NT2/D1 (cell line): Measurements from ENCODE around the gene ZNF670.
"Not testable (repeated sequence)": the region's sequence is repeated elsewhere in the genome, so short reads cannot be mapped to it uniquely, and the experiment has no call there.

ENCODE experiments used
- DNase-seq: peaks from one replicate; pipeline ENCODE4 v3.0.0-alpha.2; 2011; ENCODE audit warnings: low read depth, low spot score
- H3K27me3 ChIP-seq: 2 replicates; pipeline ENCODE4 v1.6.0; 2011; ENCODE audit warnings: mild to moderate bottlenecking; ENCODE audit not compliant: insufficient read length, insufficient read depth
- H3K36me3 ChIP-seq: 2 replicates; pipeline ENCODE4 v1.6.1; 2011; ENCODE audit warnings: mild to moderate bottlenecking, low read length, mixed read lengths; ENCODE audit not compliant: insufficient read depth, insufficient read length
- H3K4me1 ChIP-seq: 2 replicates; pipeline ENCODE4 v1.5.1; 2011; ENCODE audit not compliant: insufficient read depth, insufficient read length
- H3K4me3 ChIP-seq: 2 replicates; pipeline ENCODE4 v1.5.1; 2011; ENCODE audit warnings: low read depth; ENCODE audit not compliant: insufficient read length
- H3K9ac ChIP-seq: 2 replicates; pipeline ENCODE4 v1.6.0; 2011; ENCODE audit warnings: low read depth; ENCODE audit not compliant: insufficient read length
- H3K9me3 ChIP-seq: 2 replicates; pipeline ENCODE4 v1.5.1; 2011; ENCODE audit warnings: mild to moderate bottlenecking, low read length; ENCODE audit not compliant: insufficient read depth
- SUZ12 ChIP-seq: IDR thresholded peaks from 2 replicates; pipeline ENCODE4 v1.6.1; 2011; ENCODE audit not compliant: insufficient read length, insufficient read depth; ENCODE audit errors: extremely low read depth
- YY1 ChIP-seq: IDR thresholded peaks from 2 replicates; pipeline ENCODE4 v1.6.1; 2011; ENCODE audit not compliant: insufficient read length, insufficient read depth
- ZNF274 ChIP-seq: IDR thresholded peaks from 2 replicates; pipeline ENCODE4 v1.6.1; 2011; ENCODE audit warnings: mild to moderate bottlenecking, low read depth, low read length

ZNF670 gene

GRCh38 chr1:247078258-247079140, at the start of gene ZNF670:
Gene ZNF670, minus strand, starts transcription at chr1:247078811. Its CDS starts 215 bp downstream, at chr1:247078596.
- TF ChIP-seq SUZ12 (no peak), ZNF274 (no peak), YY1 (no peak)

DNA sequence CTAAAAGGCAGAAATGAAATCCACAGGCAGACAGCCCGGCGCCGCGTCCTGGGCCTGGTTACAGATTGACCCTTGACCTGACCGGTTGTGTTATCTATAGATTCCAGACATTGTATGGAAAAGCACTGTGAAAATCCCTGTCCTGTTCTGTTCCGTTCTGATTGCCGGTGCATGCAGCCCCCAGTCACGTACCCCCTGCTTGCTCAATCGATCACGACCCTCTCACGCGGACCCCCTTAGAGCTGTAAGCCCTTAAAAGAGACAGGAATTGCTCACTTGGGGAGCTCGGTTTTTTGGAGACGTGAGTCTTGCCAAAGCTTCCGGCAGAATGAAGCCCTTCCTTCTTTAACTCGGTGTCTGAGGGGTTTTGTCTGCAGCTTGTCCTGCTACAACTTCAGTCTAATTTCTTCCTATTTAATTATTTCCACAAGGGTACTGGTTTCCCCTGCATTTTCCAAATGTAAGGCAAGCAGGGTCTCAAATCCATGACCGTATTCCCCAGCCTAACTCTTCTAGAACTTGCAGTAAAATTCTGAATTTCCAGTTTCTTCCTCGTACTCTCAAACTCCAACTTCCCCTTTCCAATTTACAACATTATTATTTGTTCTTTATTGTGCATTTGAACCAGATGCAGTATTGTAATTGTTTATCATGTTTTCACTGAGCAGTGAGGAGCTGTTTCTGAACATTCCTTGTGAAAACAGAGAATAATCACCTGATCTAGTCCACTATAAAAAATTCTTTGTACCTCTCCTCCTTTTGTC, 49.1 kb upstream of the ZNF670 start:
- peak overlapping the region; percentile 15 for H3K4me3 ChIP-seq
- H3K9me3 ChIP-seq, result peaks cover 31% of the 10 kb centered on the region
- H3K36me3 ChIP-seq, result peaks cover 30% of the 10 kb centered on the region
- not testable (repeated sequence) for H3K4me1 ChIP-seq, H3K27me3 ChIP-seq, DNase-seq
- H3K9ac ChIP-seq, result peak overlapping the region; percentile 24

More at GRCh38 chr1:247078258-247079140, at the start of gene ZNF670:
- peak; percentile 99 for DNase-seq
- Histone ChIP-seq H3K4me1 (no peaks in the 10 kb centered on the region), H3K27me3 (no peaks in the 10 kb centered on the region), H3K4me3 (peak within 1 kb of the TSS; percentile 94), H3K9me3 (peaks cover 28% of the 10 kb centered on the region), H3K9ac (peak within 1 kb of the TSS; percentile 96), H3K36me3 (peaks cover 18% of the 10 kb centered on the region)

DNA sequence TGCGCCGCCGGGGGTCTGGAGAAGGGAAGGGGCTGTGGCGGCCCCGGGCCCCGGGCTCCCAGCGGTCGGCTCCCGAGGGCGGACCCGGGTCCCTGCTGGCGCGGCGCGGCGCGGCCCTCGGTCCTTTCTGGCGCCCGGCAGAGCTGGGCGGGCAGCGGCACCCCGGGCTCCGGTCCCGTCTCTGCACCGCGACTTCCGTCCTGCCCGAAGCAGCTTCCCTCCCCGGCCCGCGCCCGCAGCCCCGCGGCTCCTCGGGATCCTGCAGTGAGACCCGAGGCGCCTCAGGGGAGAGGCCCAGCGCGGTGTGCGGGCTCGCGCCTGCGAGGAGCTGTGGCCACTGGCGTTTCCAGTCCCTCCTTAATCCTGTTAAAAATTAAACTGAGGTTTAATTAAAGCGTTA, 48.0 kb upstream of the ZNF670 start:
- not testable (repeated sequence) for H3K4me1 ChIP-seq, H3K9ac ChIP-seq, H3K27me3 ChIP-seq, DNase-seq, H3K4me3 ChIP-seq
- Histone ChIP-seq H3K9me3 (peaks cover 20% of the 10 kb centered on the region), H3K36me3 (peaks cover 19% of the 10 kb centered on the region)

DNA sequence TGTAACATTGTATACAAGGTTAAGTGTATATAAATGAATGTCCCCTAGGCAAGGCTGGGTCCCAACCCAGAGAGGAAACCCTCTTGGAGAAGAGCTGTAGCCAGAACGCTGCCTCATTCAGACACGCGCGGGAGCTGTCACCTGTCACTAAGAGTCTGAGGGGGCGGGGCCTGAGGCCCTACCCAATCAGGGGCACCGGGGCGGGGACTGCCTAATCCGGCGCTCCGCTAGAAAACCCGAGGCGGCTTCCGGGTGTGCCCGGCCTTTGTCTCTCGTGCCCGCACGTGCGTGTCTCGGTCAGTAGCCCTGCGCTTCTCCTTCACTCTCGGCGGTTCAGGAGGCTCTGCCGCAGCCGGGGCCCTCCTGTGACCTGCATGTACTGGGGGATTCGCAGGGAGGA, 47.6 kb upstream of the ZNF670 start:
- Histone ChIP-seq H3K9me3 (peaks cover 15% of the 10 kb centered on the region), H3K36me3 (peaks cover 14% of the 10 kb centered on the region)
- not testable (repeated sequence) for H3K9ac ChIP-seq, DNase-seq, H3K4me1 ChIP-seq, H3K4me3 ChIP-seq, H3K27me3 ChIP-seq

DNA sequence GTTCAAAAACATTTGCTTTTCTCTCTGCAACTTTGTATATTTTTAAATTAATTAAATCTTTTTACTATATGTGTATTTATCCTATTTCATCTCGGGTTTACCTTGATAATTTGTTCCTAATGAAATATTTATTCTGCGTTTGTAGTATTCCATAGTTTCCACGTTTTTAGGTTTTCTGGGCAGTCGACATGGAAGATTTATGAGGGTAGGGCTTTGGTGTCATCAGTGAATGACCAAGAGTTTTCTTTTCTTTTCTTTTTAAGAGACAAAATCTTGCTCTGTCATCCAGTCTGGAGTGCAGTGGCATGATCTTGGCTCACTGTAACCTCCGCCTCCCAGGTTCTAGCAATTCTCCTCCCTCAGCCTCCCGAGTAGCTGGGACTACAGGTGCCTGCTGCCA, 42.8 kb upstream of the ZNF670 start:
- Histone ChIP-seq H3K4me1 (no peaks in the 10 kb centered on the region), H3K9ac (no peak overlapping the region), H3K9me3 (no peaks in the 10 kb centered on the region), H3K4me3 (no peak overlapping the region), H3K36me3 (no peaks in the 10 kb centered on the region), H3K27me3 (no peaks in the 10 kb centered on the region)
- TF ChIP-seq ZNF274, result no peak
- no peak for TF ChIP-seq SUZ12
- DNase-seq, result no peak

- not testable (repeated sequence) for H3K36me3 ChIP-seq, H3K4me3 ChIP-seq, H3K4me1 ChIP-seq, H3K9me3 ChIP-seq, DNase-seq, H3K27me3 ChIP-seq, H3K9ac ChIP-seq
These were observed 41.7 kb upstream of the ZNF670 start for GRCh38 chr1:247120408-247120668.

GRCh38 chr1:247119600-247120407, 41.2 kb upstream of the ZNF670 start:
- DNase-seq, result no peak
- H3K9ac ChIP-seq, result no peak overlapping the region
- no peaks in the 10 kb centered on the region for H3K27me3 ChIP-seq
- no peaks in the 10 kb centered on the region for H3K4me1 ChIP-seq
- H3K9me3 ChIP-seq, result no peaks in the 10 kb centered on the region
- TF ChIP-seq YY1 (no peak), SUZ12 (no peak), ZNF274 (no peak)
- no peaks in the 10 kb centered on the region for H3K36me3 ChIP-seq
- no peak overlapping the region for H3K4me3 ChIP-seq
